H9 (cell line): ENCODE data around the gene ZCCHC4. TPM values are rescaled to one million over a fixed set of nuclear protein-coding genes. Genes with fewer than 3 reads are reported as not detected.

ENCODE experiments used
- DNase-seq: peaks from one replicate; pipeline ENCODE4 v3.0.0-alpha.2; 2017
- H2AFZ ChIP-seq: one replicate; pipeline ENCODE4 v1.6.1; 2013; ENCODE audit warnings: mild to moderate bottlenecking, low read length, control low read depth, moderate library complexity
- H2AK5ac ChIP-seq: 2 replicates; pipeline ENCODE4 v1.6.1; 2013; ENCODE audit warnings: low read length, control low read depth, mixed read lengths; ENCODE audit not compliant: insufficient read length
- H2BK120ac ChIP-seq: one replicate; pipeline ENCODE4 v1.6.1; 2013; ENCODE audit warnings: low read depth, mild to moderate bottlenecking, low read length, control low read depth, inconsistent platforms; ENCODE audit not compliant: poor library complexity, severe bottlenecking
- H2BK12ac ChIP-seq: 2 replicates; pipeline ENCODE4 v1.6.1; 2013; ENCODE audit warnings: low read length, control low read depth, mixed read lengths, low read depth; ENCODE audit not compliant: insufficient read length
- H2BK15ac ChIP-seq: 2 replicates; pipeline ENCODE4 v1.6.1; 2013; ENCODE audit warnings: low read depth, low read length, control low read depth
- H2BK20ac ChIP-seq: one replicate; pipeline ENCODE4 v1.6.1; 2013; ENCODE audit warnings: low read depth, mild to moderate bottlenecking, low read length, control low read depth, inconsistent platforms; ENCODE audit not compliant: poor library complexity, severe bottlenecking
- H2BK5ac ChIP-seq: 2 replicates; pipeline ENCODE4 v1.6.1; 2013; ENCODE audit warnings: low read length, control low read depth, mixed read lengths; ENCODE audit not compliant: insufficient read length
- H3K14ac ChIP-seq: 2 replicates; pipeline ENCODE4 v1.6.1; 2013; ENCODE audit warnings: low read length, control low read depth; ENCODE audit not compliant: insufficient read depth
- H3K18ac ChIP-seq: 2 replicates; pipeline ENCODE4 v1.6.1; 2013; ENCODE audit warnings: low read depth, mild to moderate bottlenecking, mixed read lengths, low read length, control low read depth; ENCODE audit not compliant: insufficient read length
- H3K23ac ChIP-seq: 2 replicates; pipeline ENCODE4 v1.6.1; 2013; ENCODE audit warnings: low read length, control low read depth, mixed read lengths, low read depth; ENCODE audit not compliant: insufficient read length
- H3K23me2 ChIP-seq: 2 replicates; pipeline ENCODE4 v1.6.1; 2013; ENCODE audit warnings: low read depth, mild to moderate bottlenecking, mixed read lengths, low read length, control low read depth; ENCODE audit not compliant: insufficient read length, poor library complexity, severe bottlenecking
- H3K27ac ChIP-seq: 2 replicates; pipeline ENCODE4 v1.5.1; 2013; ENCODE audit warnings: low read length, control low read depth, mixed read lengths, low read depth; ENCODE audit not compliant: insufficient read length
- H3K27me3 ChIP-seq: 2 replicates; pipeline ENCODE4 v1.6.1; 2013; ENCODE audit warnings: low read length, control low read depth, inconsistent platforms; ENCODE audit not compliant: insufficient read depth
- H3K4ac ChIP-seq: 2 replicates; pipeline ENCODE4 v1.6.1; 2013; ENCODE audit warnings: low read depth, mild to moderate bottlenecking, control low read depth, inconsistent platforms, low read length, moderate library complexity
- H3K4me1 ChIP-seq: 2 replicates; pipeline ENCODE4 v1.6.1; 2013; ENCODE audit warnings: low read length, control low read depth, inconsistent platforms; ENCODE audit not compliant: insufficient read depth
- H3K4me2 ChIP-seq: 2 replicates; pipeline ENCODE4 v1.6.1; 2013; ENCODE audit warnings: low read length, control low read depth, mixed read lengths; ENCODE audit not compliant: insufficient read length, insufficient read depth
- H3K56ac ChIP-seq: 2 replicates; pipeline ENCODE4 v1.6.1; 2013; ENCODE audit warnings: low read depth, mild to moderate bottlenecking, mixed read lengths, low read length, control low read depth; ENCODE audit not compliant: insufficient read length
- H3K79me1 ChIP-seq: 2 replicates; pipeline ENCODE4 v1.6.1; 2013; ENCODE audit warnings: low read depth, mild to moderate bottlenecking, moderate library complexity, low read length, control low read depth, inconsistent platforms; ENCODE audit not compliant: insufficient read depth, poor library complexity, severe bottlenecking
- H3K79me2 ChIP-seq: 2 replicates; pipeline ENCODE4 v1.6.1; 2013; ENCODE audit warnings: low read length, control low read depth, inconsistent platforms; ENCODE audit not compliant: insufficient read depth
- H3K9ac ChIP-seq: 2 replicates; pipeline ENCODE4 v1.6.1; 2013; ENCODE audit warnings: low read length, control low read depth, mixed read lengths; ENCODE audit not compliant: insufficient read length; ENCODE audit errors: extremely low read depth
- H3K9me3 ChIP-seq: one replicate; pipeline ENCODE4 v1.6.1; 2013; ENCODE audit warnings: low read depth, low read length, inconsistent platforms; ENCODE audit not compliant: control insufficient read depth
- H3T11ph ChIP-seq: one replicate; pipeline ENCODE4 v1.6.1; 2013; ENCODE audit warnings: mild to moderate bottlenecking, low read length, control low read depth, inconsistent platforms
- H4K20me1 ChIP-seq: one replicate; pipeline ENCODE4 v1.6.1; 2013; ENCODE audit not compliant: control insufficient read depth, insufficient read length, insufficient read depth
- H4K5ac ChIP-seq: 2 replicates; pipeline ENCODE4 v1.6.1; 2013; ENCODE audit warnings: low read depth, mild to moderate bottlenecking, mixed read lengths, low read length, control low read depth; ENCODE audit not compliant: insufficient read length
- H4K8ac ChIP-seq: replicated peaks from 2 replicates; pipeline ENCODE4 v1.6.1; 2013; ENCODE audit warnings: low read length, control low read depth, mixed read lengths, low read depth; ENCODE audit not compliant: insufficient read length
- H4K91ac ChIP-seq: 2 replicates; pipeline ENCODE4 v1.6.1; 2013; ENCODE audit warnings: low read depth, mild to moderate bottlenecking, moderate library complexity, mixed read lengths, low read length, control low read depth; ENCODE audit not compliant: insufficient read length
- H3K27ac Mint-ChIP-seq, 3 experiments: 2 replicates in 2 of 3; 3 replicates in 1 of 3; pipeline ENCODE4 v1.8.0; 2020 to 2021; ENCODE audit warnings: mixed read lengths in 3 of 3, mild to moderate bottlenecking in 1 of 3, moderate library complexity in 1 of 3
- H3K27me3 Mint-ChIP-seq: 2 replicates; pipeline ENCODE4 v1.8.0; 2021; ENCODE audit warnings: low read depth, mild to moderate bottlenecking, moderate library complexity, mixed read lengths
- H3K36me3 Mint-ChIP-seq, 3 experiments: 2 replicates in 2 of 3; 3 replicates in 1 of 3; pipeline ENCODE4 v1.8.0; 2020 to 2021; ENCODE audit warnings: low read depth in 3 of 3, mixed read lengths in 3 of 3; ENCODE audit not compliant: insufficient read depth in 1 of 3
- H3K4me1 Mint-ChIP-seq, 2 experiments: 2 replicates each; pipeline ENCODE4 v1.8.0; 2020; ENCODE audit warnings: mixed read lengths in 2 of 2
- H3K4me3 Mint-ChIP-seq, 2 experiments: 2 replicates in 1 of 2; 3 replicates in 1 of 2; pipeline ENCODE4 v1.8.0; 2020 to 2021; ENCODE audit warnings: mild to moderate bottlenecking in 2 of 2, mixed read lengths in 2 of 2, moderate library complexity in 1 of 2
- H3K9me3 Mint-ChIP-seq, 2 experiments: 2 replicates in 1 of 2; 3 replicates in 1 of 2; pipeline ENCODE4 v1.8.0; 2020; ENCODE audit warnings: mild to moderate bottlenecking in 2 of 2, mixed read lengths in 2 of 2, moderate library complexity in 1 of 2
- WGBS: extraction: QIAGEN DNeasy Blood & Tissue Kit; methylation state at CpG from one replicate; pipeline ENCODE4 v1.1.7; 2013; ENCODE audit warnings: missing lambda C conversion rate, low lambda C conversion rate, mixed read lengths; ENCODE audit not compliant: insufficient read length; ENCODE audit errors: extremely low coverage; 5-methylcytosine and 5-hydroxymethylcytosine counted together
- total RNA-seq: library from RNA; stranded (reverse); gene quantifications from 2 replicates; pipeline ENCODE4 v1.2.1, GENCODE V29; 2021
- TF ChIP-seq, protein P1 (sequence below): fragments of 200-600 bp; sonication (generic); conservative IDR thresholded peaks from 3 replicates; pipeline ENCODE4 v1.8.0; 2021; ENCODE audit warnings: antibody characterized with exemption, mild to moderate bottlenecking

Gene ZCCHC4
- total RNA-seq, 1 experiment from 2014 or later, result 6.8 TPM

- Histone ChIP-seq H3K18ac (no peak overlapping the region), H3K23ac (no peak overlapping the region), H3K27ac (no peak overlapping the region), H4K8ac (no peak overlapping the region), H3K4me1 (no peaks in the 10 kb centered on the region; the same call in 1 of the 2 replicates), H3K4me2 (no peak overlapping the region), H3K9me3 (no peaks in the 10 kb centered on the region), H2BK20ac (no peak overlapping the region), H3K79me1 (no peaks in the 10 kb centered on the region), H4K91ac (no peak overlapping the region), H2AK5ac (no peak overlapping the region), H3K4ac (no peak overlapping the region), H4K5ac (no peak overlapping the region), H3K56ac (no peak overlapping the region), H2BK12ac (no peak overlapping the region), H3K27me3 (no peaks in the 10 kb centered on the region), H2BK5ac (no peak overlapping the region), H4K20me1 (no peaks in the 10 kb centered on the region), H3K79me2 (peaks cover 6% of the 10 kb centered on the region; the same call in 1 of the 2 replicates), H3T11ph (no peak overlapping the region), H2BK15ac (no peak overlapping the region), H3K14ac (no peak overlapping the region), H2AFZ (no peak overlapping the region), H2BK120ac (no peak overlapping the region), H3K23me2 (no peaks in the 10 kb centered on the region), H3K9ac (no peak overlapping the region)
- Mint-ChIP-seq H3K36me3 (peaks cover 8 to 47% (median 47%) of the 10 kb centered on the region in 3 experiments; a peak in 6 of 7 replicates), H3K27ac (no peak overlapping the region), H3K4me1 (no peaks in the 10 kb centered on the region), H3K27me3 (no peaks in the 10 kb centered on the region), H3K9me3 (no peaks in the 10 kb centered on the region), H3K4me3 (no peak overlapping the region)
- TF ChIP-seq, protein P1, sequence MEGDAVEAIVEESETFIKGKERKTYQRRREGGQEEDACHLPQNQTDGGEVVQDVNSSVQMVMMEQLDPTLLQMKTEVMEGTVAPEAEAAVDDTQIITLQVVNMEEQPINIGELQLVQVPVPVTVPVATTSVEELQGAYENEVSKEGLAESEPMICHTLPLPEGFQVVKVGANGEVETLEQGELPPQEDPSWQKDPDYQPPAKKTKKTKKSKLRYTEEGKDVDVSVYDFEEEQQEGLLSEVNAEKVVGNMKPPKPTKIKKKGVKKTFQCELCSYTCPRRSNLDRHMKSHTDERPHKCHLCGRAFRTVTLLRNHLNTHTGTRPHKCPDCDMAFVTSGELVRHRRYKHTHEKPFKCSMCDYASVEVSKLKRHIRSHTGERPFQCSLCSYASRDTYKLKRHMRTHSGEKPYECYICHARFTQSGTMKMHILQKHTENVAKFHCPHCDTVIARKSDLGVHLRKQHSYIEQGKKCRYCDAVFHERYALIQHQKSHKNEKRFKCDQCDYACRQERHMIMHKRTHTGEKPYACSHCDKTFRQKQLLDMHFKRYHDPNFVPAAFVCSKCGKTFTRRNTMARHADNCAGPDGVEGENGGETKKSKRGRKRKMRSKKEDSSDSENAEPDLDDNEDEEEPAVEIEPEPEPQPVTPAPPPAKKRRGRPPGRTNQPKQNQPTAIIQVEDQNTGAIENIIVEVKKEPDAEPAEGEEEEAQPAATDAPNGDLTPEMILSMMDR, result no peak
- DNase-seq, result no peak
- no CpG with 5 or more reads among the region's 2 CpGs for WGBS
Observed at GRCh38 chr4:25383647-25384046, 71.1 kb downstream of the ZCCHC4 start.
